Neural cell (in vitro differentiated cells): ENCODE data around the gene COL21A1. TPM values are rescaled to one million over a fixed set of nuclear protein-coding genes. Genes with fewer than 3 reads are reported as not detected.

ENCODE experiments used
- H2AFZ ChIP-seq: fragments of 200-600, 300-800 bp; sonication (generic), shearing (Covaris generic); 2 replicates; pipeline ENCODE4 v1.6.0; 2014; ENCODE audit warnings: low read depth, mild to moderate bottlenecking, antibody characterized with exemption, low read length, moderate library complexity
- H3F3A ChIP-seq: fragments of 200-600 bp; shearing (Covaris generic); 2 replicates; pipeline ENCODE4 v1.6.1; 2016; ENCODE audit warnings: mild to moderate bottlenecking, moderate library complexity, mixed read lengths, antibody characterized with exemption, low read length; ENCODE audit not compliant: insufficient read depth, poor library complexity, severe bottlenecking
- H3K27ac ChIP-seq: fragments of 200-600, 300-800 bp; sonication (generic), shearing (Covaris generic); 2 replicates; pipeline ENCODE4 v1.5.1; 2014; ENCODE audit warnings: mild to moderate bottlenecking, low read length, moderate library complexity
- H3K27me3 ChIP-seq: fragments of 300-800, 200-600 bp; sonication (generic), shearing (Covaris generic); 2 replicates; pipeline ENCODE4 v1.6.0; 2014; ENCODE audit warnings: mild to moderate bottlenecking, low read depth, low read length, moderate library complexity; ENCODE audit not compliant: insufficient read depth
- H3K36me3 ChIP-seq: fragments of 300-800, 200-600 bp; sonication (generic), shearing (Covaris generic); 2 replicates; pipeline ENCODE4 v1.5.1; 2014; ENCODE audit warnings: mild to moderate bottlenecking, antibody characterized with exemption, low read length, moderate library complexity; ENCODE audit not compliant: insufficient read depth
- H3K4me2 ChIP-seq: fragments of 300-800, 200-600 bp; sonication (generic), shearing (Covaris generic); 2 replicates; pipeline ENCODE4 v1.6.0; 2014; ENCODE audit warnings: mild to moderate bottlenecking, low read length
- H3K4me3 ChIP-seq: fragments of 300-800, 200-600 bp; sonication (generic), shearing (Covaris generic); 2 replicates; pipeline ENCODE4 v1.5.1; 2014; ENCODE audit warnings: mild to moderate bottlenecking, low read length, moderate library complexity
- H3K79me2 ChIP-seq: fragments of 200-600 bp; shearing (Covaris generic); replicated peaks from 2 replicates; pipeline ENCODE4 v1.6.0; 2014; ENCODE audit warnings: mild to moderate bottlenecking, low read length, moderate library complexity; ENCODE audit not compliant: insufficient read depth
- H3K9ac ChIP-seq: fragments of 300-800, 200-600 bp; sonication (generic), shearing (Covaris generic); 2 replicates; pipeline ENCODE4 v1.6.1; 2016; ENCODE audit warnings: mild to moderate bottlenecking, low read length, mixed read lengths
- H3K9me2 ChIP-seq: fragments of 200-600 bp; shearing (Covaris generic); 2 replicates; pipeline ENCODE4 v1.6.1; 2016; ENCODE audit warnings: mild to moderate bottlenecking, low read length, mixed read lengths; ENCODE audit not compliant: insufficient read depth
- H3K9me3 ChIP-seq: fragments of 200-600, 300-800 bp; sonication (generic), shearing (Covaris generic); 2 replicates; pipeline ENCODE4 v1.6.1; 2016; ENCODE audit warnings: mild to moderate bottlenecking, mixed run types, low read length, moderate library complexity, mixed read lengths
- H4K20me1 ChIP-seq: fragments of 200-600 bp; shearing (Covaris generic); 2 replicates; pipeline ENCODE4 v1.6.1; 2016; ENCODE audit warnings: mild to moderate bottlenecking, mixed run types; ENCODE audit not compliant: insufficient read depth
- EP300 ChIP-seq: fragments of 450-650 bp; conservative IDR thresholded peaks from 2 replicates; pipeline ENCODE4 v1.6.1; 2014; ENCODE audit warnings: antibody characterized with exemption, mild to moderate bottlenecking, moderate library complexity; ENCODE audit not compliant: poor library complexity, severe bottlenecking
- EZH2 ChIP-seq: fragments of 200-600, 300-800 bp; shearing (Covaris generic), sonication (generic); IDR thresholded peaks from 2 replicates; pipeline ENCODE4 v1.6.1; 2014; ENCODE audit warnings: antibody characterized with exemption, low read length, borderline replicate concordance, mild to moderate bottlenecking; ENCODE audit not compliant: insufficient read depth, poor library complexity, severe bottlenecking
- MXI1 ChIP-seq: fragments of 450-650 bp; conservative IDR thresholded peaks from 2 replicates; pipeline ENCODE4 v1.6.1; 2014; ENCODE audit warnings: antibody characterized with exemption, mild to moderate bottlenecking; ENCODE audit not compliant: poor library complexity, severe bottlenecking
- POLR2AphosphoS5 ChIP-seq: IDR thresholded peaks from 2 replicates; pipeline ENCODE4 v1.6.1; 2012
- RAD21 ChIP-seq: fragments of 450-650 bp; conservative IDR thresholded peaks from 2 replicates; pipeline ENCODE4 v1.6.1; 2014; ENCODE audit warnings: antibody characterized with exemption, mild to moderate bottlenecking, moderate library complexity
- SMC3 ChIP-seq: fragments of 450-650 bp; conservative IDR thresholded peaks from 2 replicates; pipeline ENCODE4 v1.6.1; 2014; ENCODE audit warnings: antibody characterized with exemption, mild to moderate bottlenecking, moderate library complexity; ENCODE audit not compliant: poor library complexity
- TAF1 ChIP-seq: IDR thresholded peaks from 2 replicates; pipeline ENCODE4 v1.6.1; 2012; ENCODE audit warnings: low read depth
- polyA plus RNA-seq: library from polyadenylated mRNA; depleted of rRNA; stranded (reverse); fragments of >200 nt; gene quantifications from 2 replicates; pipeline ENCODE4 v1.2.3, GENCODE V29; 2014
- TF ChIP-seq, protein P1 (sequence below): IDR thresholded peaks from 2 replicates; pipeline ENCODE4 v1.6.1; 2012; ENCODE audit warnings: borderline replicate concordance
- TF ChIP-seq, protein P2 (sequence below): fragments of 450-650 bp; IDR thresholded peaks from 2 replicates; pipeline ENCODE4 v1.5.1; 2014; ENCODE audit warnings: antibody characterized with exemption, mild to moderate bottlenecking, moderate library complexity; ENCODE audit not compliant: poor library complexity, severe bottlenecking

COL21A1 gene
- polyA plus RNA-seq, 1 donor from 2014 or later: 0.25 TPM

DNA sequence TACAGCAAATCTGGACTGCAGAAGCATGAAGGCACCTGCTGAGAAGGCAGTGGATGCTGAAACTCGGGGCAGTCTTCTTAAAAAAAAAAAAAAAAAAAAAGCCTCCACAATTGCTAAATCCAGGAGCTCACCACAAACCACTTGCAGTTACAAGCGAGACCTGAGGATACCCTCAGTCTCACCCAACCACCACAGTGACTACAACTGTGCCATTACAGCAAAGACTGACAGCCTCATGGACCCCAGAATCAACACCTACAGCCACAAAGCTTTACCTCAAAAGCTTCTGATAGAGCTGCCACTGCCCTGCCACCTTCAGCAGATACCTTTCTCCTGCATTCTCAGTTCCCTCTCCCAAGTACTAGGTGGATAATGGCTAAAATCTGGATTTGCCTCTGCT, 9.0 kb downstream of the COL21A1 start:
- H3K9me3 ChIP-seq: no peaks in the 10 kb centered on the region
- H3K27ac ChIP-seq: no peak overlapping the region
- H3F3A ChIP-seq: no peaks in the 10 kb centered on the region
- H4K20me1 ChIP-seq: no peaks in the 10 kb centered on the region
- H3K79me2 ChIP-seq: no peaks in the 10 kb centered on the region
- H2AFZ ChIP-seq: no peak overlapping the region
- H3K9me2 ChIP-seq: no peaks in the 10 kb centered on the region
- no peaks in the 10 kb centered on the region for H3K36me3 ChIP-seq
- no peaks in the 10 kb centered on the region for H3K27me3 ChIP-seq
- H3K4me2 ChIP-seq: no peak overlapping the region
- H3K9ac ChIP-seq: no peak overlapping the region
- no peak overlapping the region for H3K4me3 ChIP-seq
- TF ChIP-seq MXI1 (no peak), SMC3 (no peak), TAF1 (no peak), POLR2AphosphoS5 (no peak), RAD21 (no peak), EP300 (no peak), EZH2 (no peak)
- TF ChIP-seq, protein P1, sequence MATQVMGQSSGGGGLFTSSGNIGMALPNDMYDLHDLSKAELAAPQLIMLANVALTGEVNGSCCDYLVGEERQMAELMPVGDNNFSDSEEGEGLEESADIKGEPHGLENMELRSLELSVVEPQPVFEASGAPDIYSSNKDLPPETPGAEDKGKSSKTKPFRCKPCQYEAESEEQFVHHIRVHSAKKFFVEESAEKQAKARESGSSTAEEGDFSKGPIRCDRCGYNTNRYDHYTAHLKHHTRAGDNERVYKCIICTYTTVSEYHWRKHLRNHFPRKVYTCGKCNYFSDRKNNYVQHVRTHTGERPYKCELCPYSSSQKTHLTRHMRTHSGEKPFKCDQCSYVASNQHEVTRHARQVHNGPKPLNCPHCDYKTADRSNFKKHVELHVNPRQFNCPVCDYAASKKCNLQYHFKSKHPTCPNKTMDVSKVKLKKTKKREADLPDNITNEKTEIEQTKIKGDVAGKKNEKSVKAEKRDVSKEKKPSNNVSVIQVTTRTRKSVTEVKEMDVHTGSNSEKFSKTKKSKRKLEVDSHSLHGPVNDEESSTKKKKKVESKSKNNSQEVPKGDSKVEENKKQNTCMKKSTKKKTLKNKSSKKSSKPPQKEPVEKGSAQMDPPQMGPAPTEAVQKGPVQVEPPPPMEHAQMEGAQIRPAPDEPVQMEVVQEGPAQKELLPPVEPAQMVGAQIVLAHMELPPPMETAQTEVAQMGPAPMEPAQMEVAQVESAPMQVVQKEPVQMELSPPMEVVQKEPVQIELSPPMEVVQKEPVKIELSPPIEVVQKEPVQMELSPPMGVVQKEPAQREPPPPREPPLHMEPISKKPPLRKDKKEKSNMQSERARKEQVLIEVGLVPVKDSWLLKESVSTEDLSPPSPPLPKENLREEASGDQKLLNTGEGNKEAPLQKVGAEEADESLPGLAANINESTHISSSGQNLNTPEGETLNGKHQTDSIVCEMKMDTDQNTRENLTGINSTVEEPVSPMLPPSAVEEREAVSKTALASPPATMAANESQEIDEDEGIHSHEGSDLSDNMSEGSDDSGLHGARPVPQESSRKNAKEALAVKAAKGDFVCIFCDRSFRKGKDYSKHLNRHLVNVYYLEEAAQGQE: no peak
- TF ChIP-seq, protein P2, sequence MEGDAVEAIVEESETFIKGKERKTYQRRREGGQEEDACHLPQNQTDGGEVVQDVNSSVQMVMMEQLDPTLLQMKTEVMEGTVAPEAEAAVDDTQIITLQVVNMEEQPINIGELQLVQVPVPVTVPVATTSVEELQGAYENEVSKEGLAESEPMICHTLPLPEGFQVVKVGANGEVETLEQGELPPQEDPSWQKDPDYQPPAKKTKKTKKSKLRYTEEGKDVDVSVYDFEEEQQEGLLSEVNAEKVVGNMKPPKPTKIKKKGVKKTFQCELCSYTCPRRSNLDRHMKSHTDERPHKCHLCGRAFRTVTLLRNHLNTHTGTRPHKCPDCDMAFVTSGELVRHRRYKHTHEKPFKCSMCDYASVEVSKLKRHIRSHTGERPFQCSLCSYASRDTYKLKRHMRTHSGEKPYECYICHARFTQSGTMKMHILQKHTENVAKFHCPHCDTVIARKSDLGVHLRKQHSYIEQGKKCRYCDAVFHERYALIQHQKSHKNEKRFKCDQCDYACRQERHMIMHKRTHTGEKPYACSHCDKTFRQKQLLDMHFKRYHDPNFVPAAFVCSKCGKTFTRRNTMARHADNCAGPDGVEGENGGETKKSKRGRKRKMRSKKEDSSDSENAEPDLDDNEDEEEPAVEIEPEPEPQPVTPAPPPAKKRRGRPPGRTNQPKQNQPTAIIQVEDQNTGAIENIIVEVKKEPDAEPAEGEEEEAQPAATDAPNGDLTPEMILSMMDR: no peak

GRCh38 chr6:56235245-56235644, 12.1 kb downstream of the COL21A1 start:
- H3F3A ChIP-seq: no peaks in the 10 kb centered on the region
- H3K27me3 ChIP-seq: no peaks in the 10 kb centered on the region
- H3K9ac ChIP-seq: no peak overlapping the region
- H2AFZ ChIP-seq: no peak overlapping the region
- no peak overlapping the region for H3K4me2 ChIP-seq
- H3K9me3 ChIP-seq: no peaks in the 10 kb centered on the region
- H4K20me1 ChIP-seq: no peaks in the 10 kb centered on the region
- no peak overlapping the region for H3K4me3 ChIP-seq
- H3K27ac ChIP-seq: no peak overlapping the region
- no peak for TF ChIP-seq POLR2AphosphoS5
- no peak for TF ChIP-seq EP300
- no peak for TF ChIP-seq MXI1
- TF ChIP-seq SMC3: no peak
- TF ChIP-seq, protein P2: no peak
- TF ChIP-seq, protein P1: no peak
- no peaks in the 10 kb centered on the region for H3K36me3 ChIP-seq
- no peaks in the 10 kb centered on the region for H3K9me2 ChIP-seq
- H3K79me2 ChIP-seq: no peaks in the 10 kb centered on the region
